ENCODE data around the gene TRNT1. TPM values are rescaled to one million over a fixed set of nuclear protein-coding genes. Genes with fewer than 3 reads are reported as not detected.
A peak's percentile ranks its signal among the peaks of the same experiment; 100 is the strongest.

Gene TRNT1
- total RNA-seq, 2 donors from 2014 or later, result 27.3 to 45.6 TPM

GRCh38 chr3:3102751-3103150 lies 24.0 kb upstream of the TRNT1 start:
- Mint-ChIP-seq H3K4me1 (no peaks in the 10 kb centered on the region), H3K36me3 (ENCODE audit: low read depth) (no peaks in the 10 kb centered on the region), H3K27ac (no peak overlapping the region), H3K4me3 (no peak overlapping the region), H3K27me3 (no peaks in the 10 kb centered on the region)
- no peaks in the 10 kb centered on the region for H3K9me3 ChIP-seq (ENCODE audit: control insufficient read depth, low read length, poor library complexity, severe bottlenecking)
- ATAC-seq, result no peak
- DNase-seq, result no peak

- no peaks in the 10 kb centered on the region for H3K9me3 ChIP-seq (ENCODE audit: control insufficient read depth, low read length, poor library complexity, severe bottlenecking)
- H3K36me3 Mint-ChIP-seq (ENCODE audit: low read depth), result no peaks in the 10 kb centered on the region
- ATAC-seq (no peak), DNase-seq (no peak)
- H3K4me3 Mint-ChIP-seq, result no peak overlapping the region
- no peak overlapping the region for H3K27ac Mint-ChIP-seq
- H3K4me1 Mint-ChIP-seq, result peaks cover 15% of the 10 kb centered on the region
- no peaks in the 10 kb centered on the region for H3K27me3 Mint-ChIP-seq
These were observed 21.5 kb upstream of the TRNT1 start for GRCh38 chr3:3105246-3105645.

- no peaks in the 10 kb centered on the region for H3K9me3 ChIP-seq (ENCODE audit: control insufficient read depth, low read length, poor library complexity, severe bottlenecking)
- no peak for ATAC-seq
- DNase-seq, result no peak
- Mint-ChIP-seq H3K4me1 (peaks cover 20% of the 10 kb centered on the region), H3K27me3 (no peaks in the 10 kb centered on the region), H3K36me3 (ENCODE audit: low read depth) (peaks cover 3% of the 10 kb centered on the region), H3K27ac (no peak overlapping the region), H3K4me3 (no peak overlapping the region)
These were observed 20.9 kb upstream of the TRNT1 start for GRCh38 chr3:3105815-3106214.

- ATAC-seq (no peak), DNase-seq (no peak)
- Mint-ChIP-seq H3K4me3 (no peak overlapping the region), H3K36me3 (ENCODE audit: low read depth) (peaks cover 5% of the 10 kb centered on the region), H3K27ac (peak overlapping the region; percentile 93), H3K4me1 (peaks cover 25% of the 10 kb centered on the region), H3K27me3 (no peaks in the 10 kb centered on the region)
- H3K9me3 ChIP-seq (ENCODE audit: control insufficient read depth, low read length, poor library complexity, severe bottlenecking), result no peaks in the 10 kb centered on the region
These were observed 19.6 kb upstream of the TRNT1 start for GRCh38 chr3:3107181-3107580.

GRCh38 chr3:3107858-3108257 lies 18.9 kb upstream of the TRNT1 start:
- H3K4me1 Mint-ChIP-seq, result peaks cover 25% of the 10 kb centered on the region
- ATAC-seq, result no peak
- DNase-seq, result no peak
- no peaks in the 10 kb centered on the region for H3K27me3 Mint-ChIP-seq
- peaks cover 5% of the 10 kb centered on the region for H3K36me3 Mint-ChIP-seq (ENCODE audit: low read depth)
- no peaks in the 10 kb centered on the region for H3K9me3 ChIP-seq (ENCODE audit: control insufficient read depth, low read length, poor library complexity, severe bottlenecking)
- H3K4me3 Mint-ChIP-seq, result no peak overlapping the region
- peak overlapping the region; percentile 93 for H3K27ac Mint-ChIP-seq

- Mint-ChIP-seq H3K36me3 (ENCODE audit: low read depth) (peaks cover 5% of the 10 kb centered on the region), H3K27ac (peak overlapping the region; percentile 93), H3K4me1 (peaks cover 25% of the 10 kb centered on the region), H3K27me3 (no peaks in the 10 kb centered on the region), H3K4me3 (peak overlapping the region; percentile 81)
- ATAC-seq (peak; percentile 17), DNase-seq (no peak)
- no peaks in the 10 kb centered on the region for H3K9me3 ChIP-seq (ENCODE audit: control insufficient read depth, low read length, poor library complexity, severe bottlenecking)
These were observed 17.1 kb upstream of the TRNT1 start for GRCh38 chr3:3109407-3110298.

GRCh38 chr3:3110299-3110630 lies 16.5 kb upstream of the TRNT1 start, which contains the start of gene IL5RA:
Gene IL5RA (minus strand): TSS chr3:3110374. CDS start chr3:3104984, 5,390 bp downstream.
- H3K9me3 ChIP-seq (ENCODE audit: control insufficient read depth, low read length, poor library complexity, severe bottlenecking), result no peaks in the 10 kb centered on the region
- peak; percentile 94 for ATAC-seq
- Mint-ChIP-seq H3K27ac (peak within 1 kb of the TSS; percentile 93), H3K4me1 (peaks cover 25% of the 10 kb centered on the region), H3K4me3 (peak within 1 kb of the TSS; percentile 81), H3K36me3 (ENCODE audit: low read depth) (peaks cover 5% of the 10 kb centered on the region), H3K27me3 (no peaks in the 10 kb centered on the region)
- peak in 1 of 3 donors; percentile 21 for DNase-seq

- H3K4me3 Mint-ChIP-seq, result peak overlapping the region; percentile 26
- H3K36me3 Mint-ChIP-seq (ENCODE audit: low read depth), result peaks cover 5% of the 10 kb centered on the region
- ATAC-seq (no peak), DNase-seq (no peak)
- H3K4me1 Mint-ChIP-seq, result peaks cover 25% of the 10 kb centered on the region
- no peaks in the 10 kb centered on the region for H3K27me3 Mint-ChIP-seq
- H3K9me3 ChIP-seq (ENCODE audit: control insufficient read depth, low read length, poor library complexity, severe bottlenecking), result no peaks in the 10 kb centered on the region
- peak overlapping the region; percentile 93 for H3K27ac Mint-ChIP-seq
These were observed 15.9 kb upstream of the TRNT1 start for GRCh38 chr3:3110749-3111361.

GRCh38 chr3:3113042-3113709 lies 13.6 kb upstream of the TRNT1 start:
- H3K9me3 ChIP-seq (ENCODE audit: control insufficient read depth, low read length, poor library complexity, severe bottlenecking), result no peaks in the 10 kb centered on the region

GRCh38 chr3:3117651-3118050 lies 9.1 kb upstream of the TRNT1 start:
- H3K4me1 Mint-ChIP-seq, result peaks cover 6% of the 10 kb centered on the region
- peaks cover 2% of the 10 kb centered on the region for H3K36me3 Mint-ChIP-seq (ENCODE audit: low read depth)
- H3K9me3 ChIP-seq (ENCODE audit: control insufficient read depth, low read length, poor library complexity, severe bottlenecking), result no peaks in the 10 kb centered on the region

More at GRCh38 chr3:3113042-3113709, 13.6 kb upstream of the TRNT1 start:
- H3K27me3 Mint-ChIP-seq, result no peaks in the 10 kb centered on the region
- H3K27ac Mint-ChIP-seq, result peak overlapping the region; percentile 57
- peaks cover 25% of the 10 kb centered on the region for H3K4me1 Mint-ChIP-seq
- peaks cover 7% of the 10 kb centered on the region for H3K36me3 Mint-ChIP-seq (ENCODE audit: low read depth)
- H3K4me3 Mint-ChIP-seq, result no peak overlapping the region
- no peak for DNase-seq
- ATAC-seq, result no peak

GRCh38 chr3:3119393-3119851 lies 7.3 kb upstream of the TRNT1 start:
- H3K27ac Mint-ChIP-seq, result no peak overlapping the region
- ATAC-seq (peak; percentile 50), DNase-seq (no peak)
- H3K36me3 Mint-ChIP-seq (ENCODE audit: low read depth), result peaks cover 2% of the 10 kb centered on the region
- peak overlapping the region; percentile 39 for H3K4me3 Mint-ChIP-seq
- peaks cover 6% of the 10 kb centered on the region for H3K4me1 Mint-ChIP-seq
- H3K9me3 ChIP-seq (ENCODE audit: control insufficient read depth, low read length, poor library complexity, severe bottlenecking), result no peaks in the 10 kb centered on the region
- H3K27me3 Mint-ChIP-seq, result no peaks in the 10 kb centered on the region

More at GRCh38 chr3:3117651-3118050, 9.1 kb upstream of the TRNT1 start:
- DNase-seq, result no peak
- Mint-ChIP-seq H3K27me3 (no peaks in the 10 kb centered on the region), H3K4me3 (no peak overlapping the region), H3K27ac (no peak overlapping the region)
- no peak for ATAC-seq

- H3K27me3 Mint-ChIP-seq, result no peaks in the 10 kb centered on the region
- DNase-seq, result no peak
- peaks cover 29% of the 10 kb centered on the region for H3K4me1 Mint-ChIP-seq
These were observed 763 bp upstream of the TRNT1 start for GRCh38 chr3:3125977-3126376.

GRCh38 chr3:3127432-3128010 lies 781 bp downstream of the TRNT1 start:
- Mint-ChIP-seq H3K4me3 (peak overlapping the region; percentile 99), H3K27ac (peak overlapping the region; percentile 100), H3K27me3 (no peaks in the 10 kb centered on the region), H3K4me1 (peaks cover 30% of the 10 kb centered on the region), H3K36me3 (ENCODE audit: low read depth) (peaks cover 4% of the 10 kb centered on the region)
- ATAC-seq, result peak; percentile 29
- H3K9me3 ChIP-seq (ENCODE audit: control insufficient read depth, low read length, poor library complexity, severe bottlenecking), result no peaks in the 10 kb centered on the region
- DNase-seq, result peak in 2 of 3 donors; percentile 16 to 32

More at GRCh38 chr3:3125977-3126376, 763 bp upstream of the TRNT1 start:
- no peaks in the 10 kb centered on the region for H3K9me3 ChIP-seq (ENCODE audit: control insufficient read depth, low read length, poor library complexity, severe bottlenecking)
- peak overlapping the region; percentile 99 for H3K4me3 Mint-ChIP-seq
- H3K27ac Mint-ChIP-seq, result peak overlapping the region; percentile 100
- H3K36me3 Mint-ChIP-seq (ENCODE audit: low read depth), result peaks cover 4% of the 10 kb centered on the region
- no peak for ATAC-seq

All from T-helper 17 cell (primary cell).